Stimulated activated CD8-positive, alpha-beta memory T cell treated with anti-CD3 and anti-CD28 coated beads, Interleukin-4, amount 100 ng/mL, for 24 hours (primary cell): ENCODE results near the gene PLSCR3.

Experiments used
- DNase-seq: peaks from one replicate; pipeline ENCODE4 v3.0.0-alpha.2; 2020; ENCODE audit warnings: low read depth

The PLSCR3 gene

DNA sequence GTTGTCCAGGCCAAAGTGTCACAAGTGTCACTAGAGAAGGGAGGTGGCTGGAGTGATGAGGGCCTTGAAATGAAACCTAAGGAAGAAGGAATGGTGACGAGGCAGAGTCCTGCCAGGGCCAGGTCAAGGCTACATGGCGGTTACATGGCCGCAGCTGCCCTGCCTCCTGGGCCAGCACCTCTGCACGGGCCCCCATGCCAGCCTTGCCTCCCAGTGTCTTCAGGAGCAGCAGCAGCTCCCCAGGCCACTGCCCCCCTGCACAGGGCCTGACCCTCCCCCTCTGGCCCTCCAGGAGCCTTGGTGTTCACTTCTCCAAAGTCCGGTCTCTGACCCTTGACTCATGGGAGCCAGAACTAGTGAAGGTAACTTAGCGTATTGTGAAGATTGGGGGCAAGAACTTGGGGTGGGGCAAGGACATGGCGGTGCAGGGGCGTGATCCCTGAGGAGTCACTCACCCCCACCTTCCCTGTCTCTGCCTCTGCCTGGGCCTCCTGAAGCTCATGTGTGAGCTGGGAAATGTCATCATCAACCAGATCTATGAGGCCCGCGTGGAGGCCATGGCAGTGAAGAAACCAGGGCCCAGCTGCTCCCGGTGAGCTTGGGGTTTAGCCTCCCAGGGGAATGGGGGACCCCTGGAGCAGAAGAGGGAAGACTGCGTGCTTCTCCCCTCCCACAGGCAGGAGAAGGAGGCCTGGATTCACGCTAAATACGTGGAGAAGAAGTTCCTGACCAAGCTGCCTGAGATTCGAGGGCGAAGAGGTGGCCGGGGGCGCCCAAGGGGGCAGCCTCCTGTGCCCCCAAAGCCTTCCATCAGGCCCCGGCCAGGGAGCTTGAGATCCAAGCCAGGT lies 46.5 kb downstream of the PLSCR3 start:
- no peak for DNase-seq

GRCh38 chr17:7346761-7347614 lies 47.3 kb downstream of the PLSCR3 start:
- DNase-seq, result no peak

- DNase-seq, result no peak
Measured at GRCh38 chr17:7343250-7343649, 51.1 kb downstream of the PLSCR3 start.

DNA sequence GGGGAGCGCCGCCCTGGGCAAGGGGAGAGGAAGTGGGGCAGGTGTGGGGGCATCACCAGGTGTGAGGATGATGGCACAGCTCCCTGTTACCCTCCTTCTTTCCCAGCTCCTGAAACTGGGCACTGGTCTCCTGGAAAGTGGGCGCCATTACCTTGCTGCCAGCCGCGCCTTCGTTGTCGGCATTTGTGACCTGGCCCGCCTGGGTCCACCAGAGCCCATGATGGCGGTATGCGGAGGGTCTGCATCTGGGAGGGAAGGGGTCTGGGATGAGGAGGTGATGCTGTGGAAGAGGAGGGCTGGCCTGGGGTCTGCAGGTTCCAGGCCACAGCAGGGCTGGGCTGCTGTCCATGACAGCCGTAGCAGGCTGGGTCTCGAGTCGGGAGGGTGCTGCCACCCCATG lies 52.5 kb downstream of the PLSCR3 start:
- DNase-seq, result no peak

DNA sequence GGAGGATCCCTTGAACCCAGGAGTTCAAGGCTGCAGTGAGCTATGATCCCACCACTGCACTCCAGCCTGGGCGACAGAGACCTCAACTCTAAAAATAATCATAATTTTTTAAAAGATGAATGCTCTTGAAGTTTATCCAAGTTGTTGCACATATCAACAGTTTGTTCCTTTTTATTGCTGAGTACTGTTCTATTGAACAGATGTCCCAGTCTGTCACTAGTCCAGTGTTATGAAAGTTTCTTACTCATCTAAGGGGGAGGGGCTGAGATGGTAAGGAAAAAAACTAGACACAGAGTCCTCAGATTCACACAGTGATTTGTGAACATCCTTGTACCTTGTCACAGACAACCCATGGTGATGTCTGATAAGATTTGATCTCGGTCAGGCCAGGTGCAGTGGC lies 54.1 kb downstream of the PLSCR3 start:
- no peak for DNase-seq
